K562 (cell line): Measurements from ENCODE around the gene PHF20. TPM values are rescaled to one million over a fixed set of nuclear protein-coding genes. Genes with fewer than 3 reads are reported as not detected.
A peak's percentile ranks its signal among the peaks of the same experiment; 100 is the strongest.

Source experiments
- ATAC-seq: fragments of 200-7000 bp; cut with Tn5 transposase; 3 replicates; pipeline ENCODE4 v1.9.1; 2020; ENCODE audit warnings: moderate library complexity
- BruUV-seq: library from RNA; stranded (reverse); fragments of 400-500 nt; replicated peaks from 2 replicates; lab custom pipeline; 2021; lab: Mats Ljungman, UMichigan
- CTCF ChIA-PET: fragments of 300-600 bp; formaldehyde crosslinking; extraction: SDS; loops from one replicate; lab custom pipeline; 2021; ENCODE audit warnings: low intra/inter-chr PET ratio; lab: Yijun Ruan, JAX
- POLR2A ChIA-PET: fragments of 300-600, 350-650 bp; sonication (Branson Sonifier 250); formaldehyde crosslinking; extraction: SDS; loops from one replicate; lab custom pipeline; 2021; ENCODE audit warnings: antibody characterized with exemption, inconsistent platforms; lab: Yijun Ruan, JAX
- DNase-seq, 4 experiments: peaks; one replicate each; pipeline versions ENCODE4 v3.0.0 to v3.0.0-alpha.2; 2011 to 2018; ENCODE audit warnings: low spot score in 3 of 4, mixed read lengths in 3 of 4; ENCODE audit errors: extremely low read depth in 1 of 4
- FAIRE-seq: peaks from 2 replicates; lab custom pipeline; 2011; peaks lifted over from hg19 to GRCh38; lab: Jason Lieb, UNC
- H2AFZ ChIP-seq: 2 replicates; pipeline ENCODE4 v1.6.0; 2011; ENCODE audit warnings: low read depth, low read length, control low read depth, inconsistent platforms
- H3K27ac ChIP-seq: fragments of 200-600 bp; 3 replicates; pipeline ENCODE4 v1.8.0; 2011; ENCODE audit warnings: low read depth, mild to moderate bottlenecking, control low read depth, inconsistent platforms, low read length, moderate library complexity, mixed read lengths; ENCODE audit errors: extremely low read depth
- H3K27me3 ChIP-seq, 2 experiments: fragments of 300-600 bp in 1 of 2; 2 replicates in 1 of 2; 3 replicates in 1 of 2; pipeline versions ENCODE4 v1.6.0 to v1.8.0; 2011; ENCODE audit warnings: inconsistent platforms in 2 of 2, low read length in 2 of 2, mild to moderate bottlenecking in 1 of 2, mixed read lengths in 1 of 2, moderate library complexity in 1 of 2; ENCODE audit not compliant: control insufficient read depth in 2 of 2, insufficient read depth in 2 of 2
- H3K36me3 ChIP-seq: fragments of 300-600 bp; 3 replicates; pipeline ENCODE4 v1.8.0; 2011; ENCODE audit warnings: mild to moderate bottlenecking, low read length, inconsistent platforms; ENCODE audit not compliant: control insufficient read depth, insufficient read depth
- H3K4me1 ChIP-seq, 2 experiments: fragments of 200-600 bp in 1 of 2; replicated peaks in 1 of 2; 2 replicates in 1 of 2; 3 replicates in 1 of 2; pipeline versions ENCODE4 v1.5.1 to v1.8.0; 2011; ENCODE audit warnings: inconsistent platforms in 2 of 2, low read length in 2 of 2, mild to moderate bottlenecking in 1 of 2, mixed read lengths in 1 of 2, moderate library complexity in 1 of 2; ENCODE audit not compliant: control insufficient read depth in 2 of 2, insufficient read depth in 2 of 2
- H3K4me2 ChIP-seq: 2 replicates; pipeline ENCODE4 v1.6.1; 2011; ENCODE audit warnings: low read length, control low read depth, inconsistent platforms, mixed read lengths; ENCODE audit not compliant: insufficient read depth
- H3K4me3 ChIP-seq: fragments of 200-600 bp; sonication (generic), shearing (Covaris generic); 2 replicates; pipeline ENCODE4 v1.5.1; 2016; ENCODE audit warnings: control low read depth, inconsistent platforms
- H3K79me2 ChIP-seq: fragments of 200-600 bp; 3 replicates; pipeline ENCODE4 v1.8.0; 2011; ENCODE audit warnings: low read length, inconsistent platforms; ENCODE audit not compliant: control insufficient read depth, insufficient read depth
- H3K9ac ChIP-seq, 2 experiments: 2 replicates each; pipeline versions ENCODE4 v1.6.0 to v1.6.1; 2011; ENCODE audit warnings: low read depth in 2 of 2, low read length in 2 of 2, control low read depth in 1 of 2, inconsistent platforms in 1 of 2, mild to moderate bottlenecking in 1 of 2, mixed read lengths in 1 of 2; ENCODE audit not compliant: insufficient read depth in 1 of 2
- H3K9me1 ChIP-seq: one replicate; pipeline ENCODE4 v1.6.0; 2011; ENCODE audit warnings: inconsistent platforms, mild to moderate bottlenecking, low read length, moderate library complexity; ENCODE audit not compliant: control insufficient read depth, insufficient read depth
- H3K9me3 ChIP-seq: replicated peaks from 2 replicates; pipeline ENCODE4 v1.5.1; 2011; ENCODE audit warnings: low read depth, low read length, inconsistent platforms; ENCODE audit not compliant: control insufficient read depth, insufficient read depth
- H4K20me1 ChIP-seq: replicated peaks from 2 replicates; pipeline ENCODE4 v1.6.1; 2011; ENCODE audit warnings: low read length, inconsistent platforms, mixed read lengths; ENCODE audit not compliant: control insufficient read depth, insufficient read depth
- BCL6 ChIP-seq: fragments of 250-450 bp; sonication (Bioruptor Pico); IDR thresholded peaks from 2 replicates; pipeline ENCODE4 v1.4.0; 2020
- IRF2 ChIP-seq: sonication (generic); formaldehyde crosslinking; IDR thresholded peaks from 2 replicates; pipeline ENCODE4 v1.8.1; 2022; ENCODE audit warnings: mild to moderate bottlenecking, missing genetic modification reagents
- NR4A1 ChIP-seq, 2 experiments: fragments of 250-450 bp in 1 of 2; fragments of 450-650 bp in 1 of 2; sonication (Bioruptor Pico) in 1 of 2; IDR thresholded peaks; 2 replicates each; pipeline versions ENCODE4 v1.4.0 to v1.6.1; 2016 to 2020; ENCODE audit warnings: mild to moderate bottlenecking in 2 of 2, missing compliant biosample characterization in 1 of 2, missing genetic modification characterization in 1 of 2, moderate library complexity in 1 of 2
- RBM25 ChIP-seq: fragments of 200-400 bp; formaldehyde crosslinking; IDR thresholded peaks from 2 replicates; pipeline ENCODE4 v1.6.1; 2018; ENCODE audit warnings: low read length, low read depth, moderate library complexity; ENCODE audit not compliant: severe bottlenecking
- SETDB1 ChIP-seq: IDR thresholded peaks from one replicate; pipeline ENCODE4 v1.6.1; 2012; ENCODE audit warnings: low read length, control low read depth, inconsistent platforms
- WGBS: fragments of 100-300 bp; shearing (Covaris generic); methylation state at CpG from one replicate; pipeline ENCODE4 v1.1.6; 2016; ENCODE audit warnings: low coverage, mixed read lengths; ENCODE audit not compliant: insufficient coverage; ENCODE audit errors: missing lambda C conversion rate; 5-methylcytosine and 5-hydroxymethylcytosine counted together
- in situ Hi-C: fragments of 300-500 bp; cut with MboI; formaldehyde crosslinking; loops from 4 replicates; pipeline ENCODE4 v1.15.0; 2018; ENCODE audit warnings: inconsistent platforms, mixed read lengths
- intact Hi-C: fragments of 100-400 bp; cut with micrococcal nuclease; formaldehyde crosslinking; loops from 2 replicates; pipeline ENCODE4 v1.14.2; 2022
- polyA plus RNA-seq, 8 experiments: library from polyadenylated mRNA; depleted of rRNA in 4 of 8; stranded (reverse) in 5 of 8; unstranded in 3 of 8; fragments of >200 nt; fragmentation: Nextera tagmentation in 2 of 8; fragmentation: Illumina TruSeq in 1 of 8; extraction: Ambion mirVana in 2 of 8; extraction: Trizol in 1 of 8; gene quantifications; 2 replicates each; pipeline versions ENCODE4 v1.2.1 to v1.2.3, GENCODE V29; 2011 to 2014; ENCODE audit warnings: inconsistent platforms in 1 of 8, missing spikeins in 1 of 8
- total RNA-seq, 7 experiments: library from RNA; depleted of rRNA in 6 of 7; stranded (reverse); fragments of >200 nt in 6 of 7; fragmentation: Illumina TruSeq in 2 of 7; extraction: Trizol in 2 of 7; gene quantifications; 2 replicates each; pipeline versions ENCODE4 v1.2.1 to v1.2.3, GENCODE V29; 2011 to 2021; ENCODE audit warnings: low replicate concordance in 1 of 7

The PHF20 gene
- total and polyA plus RNA-seq, 9 of the 15 experiments (the other 6 are each of a cell fraction or from before 2014, with no cell fraction given): 49.9 to 196 (median 70.7) TPM

DNA sequence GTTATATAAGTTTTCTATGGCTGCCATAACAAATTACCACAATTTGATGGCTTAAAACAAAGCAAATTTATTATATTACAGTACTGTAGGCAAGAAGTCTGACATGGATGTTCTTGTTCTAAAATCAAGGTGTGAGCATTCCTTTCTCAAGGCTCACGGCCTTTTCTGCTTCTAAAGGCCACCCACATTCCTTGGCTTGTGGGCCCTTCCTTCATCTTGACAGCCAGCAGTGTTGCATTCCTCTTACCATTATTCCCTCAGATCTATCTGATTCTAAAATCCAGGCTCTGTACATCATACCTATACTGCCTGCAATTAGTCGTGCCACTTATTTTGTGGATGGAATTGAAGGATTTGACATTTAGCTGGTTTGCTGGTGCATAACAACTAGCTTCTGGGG lies 200.2 kb downstream of the PHF20 start:
- CTCF ChIA-PET: no interaction called here
- H3K79me2 ChIP-seq: no peaks in the 10 kb centered on the region
- H3K4me3 ChIP-seq: no peak overlapping the region
- peak; percentile 29 for TF ChIP-seq RBM25
- TF ChIP-seq SETDB1: no peak
- FAIRE-seq (no peak), ATAC-seq (no peak), DNase-seq (no peak)
- 18% methylated on average over 2 of the region's 2 CpGs for WGBS
- H3K9ac ChIP-seq: no peak overlapping the region
- peaks cover 0 to 11% of the 10 kb centered on the region in 2 experiments; a peak in 3 of 5 replicates for H3K4me1 ChIP-seq
- H3K27ac ChIP-seq: no peak overlapping the region
- H2AFZ ChIP-seq: no peak overlapping the region
- intact Hi-C loops: no loop called here
- no peaks in the 10 kb centered on the region for H4K20me1 ChIP-seq
- no peaks in the 10 kb centered on the region for H3K27me3 ChIP-seq
- H3K9me1 ChIP-seq: no peaks in the 10 kb centered on the region
- POLR2A ChIA-PET: interaction anchor here (1.6 kb wide), 1 partner anchor 9 kb away, joined by 3 read pairs; no protein-coding TSS in a partner anchor
- in situ Hi-C loops: no loop called here
- H3K36me3 ChIP-seq: no peaks in the 10 kb centered on the region
- H3K9me3 ChIP-seq: no peaks in the 10 kb centered on the region; the same call in 1 of the 2 replicates
- no peak overlapping the region for H3K4me2 ChIP-seq
- no TSS peak for BruUV-seq

DNA sequence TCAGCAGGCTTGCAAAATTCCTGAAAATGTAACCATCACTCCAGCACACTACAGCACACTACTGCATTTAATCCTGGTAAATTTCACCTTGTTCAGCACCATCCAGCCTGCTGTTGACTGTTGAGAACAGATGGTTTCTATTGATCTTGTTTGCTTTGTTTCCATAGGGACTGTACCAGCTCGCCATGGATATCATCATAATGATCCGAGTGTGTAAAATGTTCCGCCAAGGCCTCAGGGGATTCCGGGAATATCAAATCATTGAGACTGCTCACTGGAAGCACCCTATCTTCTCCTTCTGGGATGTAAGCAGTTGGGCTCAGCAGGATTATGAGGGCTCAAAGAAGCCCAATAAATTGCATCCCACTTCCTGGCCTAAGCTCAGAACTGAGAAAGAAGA lies 200.6 kb downstream of the PHF20 start:
- intact Hi-C loops (no loop called here), in situ Hi-C loops (no loop called here)
- WGBS: 43% methylated on average over 4 of the region's 4 CpGs
- H3K27me3 ChIP-seq: no peaks in the 10 kb centered on the region
- TF ChIP-seq NR4A1 (CRISPR knock-in tag; IDR thresholded peaks at IDR 0.05) (no peak), NR4A1 (tag; IDR thresholded peaks at IDR 0.05) (no peak), IRF2 (CRISPR knock-in tag) (no peak), BCL6 (no peak)
- no peak overlapping the region for H3K27ac ChIP-seq
- no peak for ATAC-seq
- H3K9ac ChIP-seq: no peak overlapping the region
- ChIA-PET CTCF (no interaction called here), POLR2A (interaction anchor here (1.6 kb wide), 1 partner anchor 9 kb away, joined by 3 read pairs; no protein-coding TSS in a partner anchor)
- DNase-seq: no peak
- peaks cover 0 to 13% of the 10 kb centered on the region in 2 experiments; a peak in 3 of 5 replicates for H3K4me1 ChIP-seq
- no peaks in the 10 kb centered on the region for H3K36me3 ChIP-seq
- no peak overlapping the region for H3K4me2 ChIP-seq
- no TSS peak for BruUV-seq
- H2AFZ ChIP-seq: no peak overlapping the region
- H3K4me3 ChIP-seq: no peak overlapping the region
- H4K20me1 ChIP-seq: no peaks in the 10 kb centered on the region
- no peaks in the 10 kb centered on the region for H3K79me2 ChIP-seq
- no peaks in the 10 kb centered on the region for H3K9me1 ChIP-seq
- H3K9me3 ChIP-seq: no peaks in the 10 kb centered on the region; the same call in 1 of the 2 replicates
- no peak for FAIRE-seq
